Raji (cell line): Measurements from ENCODE around the gene C1QTNF4.

Experiments used
- POLR2A ChIP-seq: IDR thresholded peaks from 2 replicates; pipeline ENCODE4 v1.6.1; 2011; ENCODE audit warnings: low read depth, low read length, control low read depth; ENCODE audit not compliant: insufficient read depth

The C1QTNF4 gene

DNA sequence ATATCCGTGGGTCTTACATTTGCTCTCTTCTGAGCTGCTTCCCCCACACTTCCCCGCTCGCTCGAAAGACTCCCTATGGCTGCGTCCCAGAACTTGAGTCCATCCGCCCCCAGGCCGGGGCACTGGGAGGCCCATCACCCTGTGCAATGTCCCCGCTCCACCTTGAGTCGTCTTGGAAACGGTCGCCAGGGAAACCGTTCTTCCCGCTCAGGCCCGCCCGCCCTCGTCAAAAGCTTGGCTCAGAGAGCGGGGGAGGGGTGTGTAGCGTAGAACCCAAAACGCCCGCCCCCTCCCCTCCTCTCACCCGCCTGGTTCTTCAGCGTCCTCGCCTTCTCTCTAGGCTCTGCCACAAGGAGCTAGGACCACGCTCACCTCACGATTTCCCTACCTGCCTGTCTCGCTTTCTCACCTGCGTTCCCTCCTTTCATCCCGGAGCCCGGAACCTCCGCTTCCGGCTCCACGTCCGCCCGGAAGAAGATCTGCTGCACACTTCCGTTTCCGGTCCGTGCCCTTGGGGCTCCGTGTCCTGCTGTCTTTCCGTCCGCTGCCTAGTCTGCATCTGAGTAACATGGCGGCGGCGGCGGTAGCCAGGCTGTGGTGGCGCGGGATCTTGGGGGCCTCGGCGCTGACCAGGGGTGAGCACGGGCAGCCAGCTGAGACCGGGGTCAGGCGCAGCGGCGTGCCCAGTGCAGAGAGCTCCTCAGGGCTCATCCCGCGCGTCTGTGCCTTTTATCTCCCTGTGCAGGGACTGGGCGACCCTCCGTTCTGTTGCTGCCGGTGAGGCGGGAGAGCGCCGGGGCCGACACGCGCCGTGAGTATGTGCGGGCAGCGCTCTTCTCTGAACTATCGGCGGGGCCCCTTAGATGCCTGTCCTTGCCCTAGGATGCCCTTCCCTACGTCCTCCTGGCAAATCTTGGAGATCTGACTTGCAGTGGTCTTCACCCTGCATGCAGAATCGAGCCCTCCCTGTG lies 15.4 kb downstream of the C1QTNF4 start, which contains the start of the genes KBTBD4 and NDUFS3:
TSS of gene KBTBD4 (minus strand) at position 447 of the 971 bp plus-strand sequence. CDS start at position 428, 19 bp downstream.
TSS of gene NDUFS3 (plus strand) at position 551 of the 971 bp plus-strand sequence. CDS start at position 569, 18 bp downstream.
- TF ChIP-seq POLR2A, result peak; percentile 91

DNA sequence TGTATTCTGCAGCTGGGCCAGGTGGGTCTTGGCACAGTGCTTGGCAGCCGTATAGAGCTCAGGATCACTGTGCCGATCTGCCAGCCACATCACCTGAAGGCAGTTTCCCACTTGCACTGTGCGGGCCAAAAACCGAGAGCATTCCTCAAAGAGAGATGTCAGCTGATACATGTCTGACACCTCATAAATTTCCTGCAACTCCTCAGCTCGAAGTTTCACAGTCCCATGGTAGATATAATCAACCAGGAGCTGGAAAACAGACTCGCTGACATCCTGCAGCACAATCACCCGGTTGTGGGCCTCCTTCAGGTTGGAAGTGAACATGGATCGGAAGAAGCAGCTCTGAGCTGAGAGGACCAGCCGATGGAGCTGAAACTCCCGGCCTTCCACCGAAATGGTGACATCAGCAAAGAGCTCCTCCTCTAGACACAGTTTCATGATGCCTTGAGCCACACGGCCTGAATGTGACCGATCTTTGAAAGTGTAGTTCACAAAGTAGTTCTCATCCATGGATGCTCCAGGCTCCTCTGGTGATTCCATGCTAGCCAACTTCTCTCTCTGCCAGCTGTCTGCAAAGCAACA lies 16.7 kb downstream of the C1QTNF4 start:
- no peak for TF ChIP-seq POLR2A

DNA sequence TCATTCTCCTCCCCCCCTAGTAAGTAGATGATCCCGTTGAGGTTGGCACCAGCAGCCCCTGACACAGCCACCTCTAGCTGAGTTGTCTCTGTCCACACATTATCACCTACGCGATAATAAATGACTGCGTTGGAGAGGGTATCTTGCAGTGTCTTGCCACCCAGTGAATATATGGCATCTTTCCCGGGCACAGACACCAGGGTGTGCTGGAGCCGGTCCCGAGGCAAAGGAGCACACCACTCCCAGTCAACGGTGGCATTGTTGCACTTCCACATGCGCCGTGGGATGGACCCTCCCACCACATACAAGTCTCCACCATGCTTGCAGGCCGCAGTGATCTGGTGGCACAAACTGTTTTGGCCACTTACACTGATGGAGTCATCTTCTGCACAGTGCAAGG lies 20.9 kb downstream of the C1QTNF4 start:
- no peak for TF ChIP-seq POLR2A

GRCh38 chr11:47572715-47573255 lies 21.4 kb downstream of the C1QTNF4 start:
- no peak for TF ChIP-seq POLR2A

DNA sequence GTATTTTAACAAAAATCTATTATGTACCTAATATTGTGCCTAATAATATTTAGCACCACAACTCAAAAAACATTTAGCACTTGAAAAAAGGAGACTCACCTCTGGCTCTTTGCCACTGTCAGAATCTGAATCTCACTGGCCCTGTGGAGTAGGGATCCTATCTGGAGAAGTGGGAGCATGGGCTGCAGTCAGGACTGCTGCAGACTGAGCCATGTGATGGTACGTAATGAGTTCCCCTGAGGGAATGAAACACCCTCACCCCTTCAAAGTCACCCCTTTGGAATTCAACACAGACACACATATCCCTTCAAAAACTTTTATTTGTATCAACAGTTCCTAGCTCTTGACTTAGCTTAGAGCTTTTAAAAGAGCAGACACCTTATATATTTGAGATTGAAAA lies 22.3 kb downstream of the C1QTNF4 start:
- no peak for TF ChIP-seq POLR2A

DNA sequence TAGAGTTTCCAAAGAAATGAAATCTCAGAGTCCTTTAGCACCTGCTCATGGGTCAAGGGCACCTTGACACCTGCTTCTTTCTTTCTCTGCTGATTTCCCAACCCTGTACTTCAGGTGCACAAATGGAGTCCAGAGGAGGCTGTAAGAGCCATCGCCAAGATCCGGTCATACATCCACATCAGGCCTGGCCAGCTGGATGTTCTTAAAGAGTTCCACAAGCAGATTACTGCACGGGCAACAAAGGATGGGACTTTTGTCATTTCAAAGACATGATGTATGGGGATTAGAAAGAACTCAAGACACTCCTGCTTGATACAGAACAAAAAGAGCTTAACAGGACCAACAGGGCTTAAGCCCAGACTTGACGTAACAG lies 22.9 kb downstream of the C1QTNF4 start:
- TF ChIP-seq POLR2A, result no peak

DNA sequence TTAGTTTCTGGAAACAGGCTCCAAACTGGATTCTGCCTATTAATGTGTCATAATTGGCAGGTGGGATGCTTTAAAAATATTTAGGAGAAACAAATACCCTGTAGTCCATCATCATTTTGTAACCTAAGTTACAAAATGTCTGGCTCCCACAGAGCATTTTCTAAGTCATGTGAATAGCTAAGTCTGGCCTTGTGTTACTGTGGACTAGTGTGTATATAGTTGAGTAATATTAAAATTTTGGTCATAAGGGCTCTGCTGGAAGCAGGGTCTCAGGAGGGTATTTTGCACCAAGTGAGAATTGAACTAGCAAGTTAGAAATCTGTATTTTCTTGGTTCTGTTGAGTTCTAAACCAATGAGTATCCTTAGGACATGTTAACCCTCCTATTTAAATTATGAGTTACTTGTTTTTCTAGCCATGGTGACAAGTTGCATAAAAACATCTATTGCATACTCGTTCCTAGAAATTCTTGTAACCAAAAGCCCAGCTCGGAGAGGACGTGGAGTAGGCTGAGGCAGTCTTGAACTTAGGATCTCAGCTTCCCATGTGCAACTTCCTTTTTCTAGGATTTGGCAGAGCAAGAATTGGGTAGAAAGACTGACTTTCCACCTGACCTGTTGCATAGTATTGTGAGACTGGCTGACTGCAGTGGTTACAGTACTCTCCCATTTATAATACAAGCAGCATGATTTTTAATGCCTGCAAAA lies 23.4 kb downstream of the C1QTNF4 start:
- no peak for TF ChIP-seq POLR2A

- TF ChIP-seq POLR2A, result no peak
Observed at GRCh38 chr11:47569646-47570045, 24.6 kb downstream of the C1QTNF4 start.

DNA sequence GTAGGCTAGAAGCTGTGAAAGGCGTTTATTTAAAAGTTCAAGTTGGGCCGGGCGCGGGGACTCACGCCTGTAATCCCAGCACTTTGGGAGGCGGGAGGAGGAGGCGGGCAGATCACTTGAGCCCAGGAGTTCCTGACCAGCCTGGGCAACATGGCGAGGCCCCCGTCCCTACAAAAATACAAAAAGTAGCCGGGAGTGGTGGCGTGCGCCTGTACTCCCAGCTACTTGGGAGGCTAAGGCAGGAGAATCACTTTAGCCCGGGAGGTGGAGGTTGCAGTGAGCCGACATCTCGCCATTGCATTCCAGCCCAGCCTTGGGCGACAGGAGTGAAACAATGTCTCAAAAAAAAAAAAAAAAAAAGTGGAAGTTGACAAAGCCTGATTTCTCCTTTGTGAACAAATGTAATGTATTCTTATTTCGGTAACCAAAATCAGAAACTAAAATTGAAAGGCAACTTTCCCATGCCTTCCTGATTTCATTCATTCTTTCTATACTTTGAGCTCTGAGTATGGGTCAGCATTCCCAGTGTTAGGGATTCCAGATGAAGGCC lies 28.0 kb downstream of the C1QTNF4 start:
- TF ChIP-seq POLR2A, result no peak

DNA sequence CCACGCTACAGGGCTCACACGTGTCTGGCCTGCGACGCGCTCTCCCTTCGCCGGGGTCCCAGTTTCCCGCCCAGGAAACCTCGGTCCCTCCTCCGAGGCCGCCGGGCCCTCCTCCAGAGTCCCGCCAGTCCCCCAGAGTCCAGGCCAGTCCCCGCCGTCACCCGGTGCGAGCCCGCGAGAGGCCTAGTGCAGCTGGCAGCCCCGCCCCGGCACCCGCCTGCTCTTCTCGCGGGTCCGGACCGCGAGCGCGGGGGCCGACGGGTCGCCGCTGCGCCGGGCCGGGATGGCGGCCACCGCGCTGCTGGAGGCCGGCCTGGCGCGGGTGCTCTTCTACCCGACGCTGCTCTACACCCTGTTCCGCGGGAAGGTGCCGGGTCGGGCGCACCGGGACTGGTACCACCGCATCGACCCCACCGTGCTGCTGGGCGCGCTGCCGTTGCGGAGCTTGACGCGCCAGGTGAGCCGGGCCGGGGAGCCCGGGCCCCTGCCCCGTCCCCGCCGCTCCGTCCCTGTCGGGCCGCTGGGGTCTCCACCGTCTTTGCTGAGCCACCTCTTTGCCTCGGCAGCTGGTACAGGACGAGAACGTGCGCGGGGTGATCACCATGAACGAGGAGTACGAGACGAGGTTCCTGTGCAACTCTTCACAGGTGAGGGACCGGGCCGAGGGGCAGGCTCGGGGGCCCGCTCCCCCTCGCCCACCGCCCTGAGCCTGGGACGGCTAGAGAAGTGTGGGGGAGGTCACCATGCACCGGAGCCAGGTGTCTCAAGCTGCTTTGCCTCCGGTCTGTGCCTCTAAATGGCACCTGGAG lies 28.7 kb downstream of the C1QTNF4 start, which contains the start of gene PTPMT1:
TSS of gene PTPMT1 (plus strand) at position 260 of the 809 bp plus-strand sequence. CDS start at position 284, 24 bp downstream.
- TF ChIP-seq POLR2A, result peak; percentile 68

DNA sequence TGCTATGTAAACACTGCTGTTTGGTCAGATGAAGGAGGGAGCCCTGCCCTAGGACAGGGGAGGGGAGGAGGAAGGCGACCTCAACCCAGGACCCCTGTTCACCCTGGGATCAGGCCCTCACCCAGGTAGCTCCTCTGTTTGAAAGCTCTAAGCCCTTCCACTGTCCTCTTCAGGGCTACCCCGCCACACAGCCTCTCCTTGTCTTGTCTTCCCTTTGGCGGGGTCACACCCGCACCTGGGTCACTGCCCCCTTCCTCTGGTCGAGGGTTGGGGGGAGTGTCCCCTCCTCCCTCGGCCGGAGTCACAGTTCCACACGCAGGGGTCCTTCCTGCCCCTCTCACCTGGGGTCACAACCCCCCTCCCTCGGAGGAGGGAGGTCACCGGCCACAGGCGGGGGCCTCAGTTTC lies 29.3 kb downstream of the C1QTNF4 start:
- TF ChIP-seq POLR2A, result no peak

- no peak for TF ChIP-seq POLR2A
Observed at GRCh38 chr11:47560426-47560825, 33.8 kb downstream of the C1QTNF4 start.

- no peak for TF ChIP-seq POLR2A
Observed at GRCh38 chr11:47558695-47559094, 35.5 kb downstream of the C1QTNF4 start.

- no peak for TF ChIP-seq POLR2A
Observed at GRCh38 chr11:47553406-47553743, 40.8 kb downstream of the C1QTNF4 start.
